Fibroblast of upper back skin (primary cell): ENCODE results near the gene CD93.
A peak's percentile ranks its signal among the peaks of the same experiment; 100 is the strongest.

ENCODE experiments used
- DNase-seq: peaks from one replicate; pipeline ENCODE4 v3.0.0-alpha.2; 2013

Gene CD93

DNA sequence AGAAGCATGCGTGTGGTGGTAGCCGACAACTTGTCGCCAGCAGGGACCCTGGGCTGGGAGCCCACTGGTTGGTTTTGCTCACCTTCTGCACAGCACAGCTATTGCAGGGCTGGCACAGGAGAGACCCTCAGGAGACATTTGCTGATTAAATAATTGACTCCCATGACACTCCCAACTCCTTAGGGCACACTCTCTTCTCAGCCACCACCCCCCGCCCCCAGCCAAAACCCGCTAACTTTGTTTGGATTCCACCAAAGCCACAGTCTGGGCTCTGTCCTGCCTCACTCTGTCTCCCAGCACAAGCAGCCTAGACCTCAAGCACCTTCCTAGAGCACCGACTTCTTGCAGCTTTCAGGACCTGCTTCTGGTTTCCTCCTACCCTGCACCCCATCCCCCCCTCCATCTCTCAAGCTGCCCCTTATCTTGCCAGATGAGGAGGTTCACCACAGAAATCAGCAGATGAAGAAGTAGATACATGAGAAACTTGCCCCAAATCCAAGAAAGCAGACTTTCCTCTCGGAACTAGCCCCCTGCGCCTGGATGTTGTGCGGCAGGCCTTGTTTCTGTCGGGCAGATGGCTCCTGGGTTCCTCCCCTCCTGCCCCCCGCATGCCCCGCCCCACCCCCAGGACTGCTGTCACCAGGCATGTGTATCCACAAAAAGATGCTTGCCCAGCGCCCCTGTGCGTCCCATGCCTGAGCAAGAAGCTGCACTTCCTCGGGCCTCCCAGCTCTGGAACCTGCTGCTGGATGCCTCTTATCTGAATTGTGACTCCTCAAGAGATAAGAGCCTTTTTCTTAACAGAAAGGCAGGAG is 35.0 kb upstream of the CD93 start:
- no peak for DNase-seq

DNA sequence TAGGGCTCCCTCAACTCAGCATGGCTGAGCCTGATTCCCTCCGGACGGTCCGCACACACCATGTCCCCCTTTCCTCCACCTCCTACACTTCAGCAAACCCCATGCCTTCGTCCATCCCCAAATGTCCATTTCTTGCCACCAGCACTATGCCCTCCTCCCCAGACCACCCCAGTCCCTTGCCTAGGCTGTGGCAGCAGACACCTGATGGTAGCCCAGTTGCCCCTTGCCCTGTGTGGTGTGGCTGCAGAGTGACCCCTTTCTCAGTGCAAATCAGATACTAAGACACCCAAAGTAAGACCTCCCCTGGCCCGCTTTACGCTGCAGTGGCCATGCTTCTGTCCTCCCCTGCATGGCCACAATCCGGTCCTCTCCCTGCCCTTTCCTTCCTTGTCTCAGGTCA is 34.1 kb upstream of the CD93 start:
- DNase-seq, result no peak

DNA sequence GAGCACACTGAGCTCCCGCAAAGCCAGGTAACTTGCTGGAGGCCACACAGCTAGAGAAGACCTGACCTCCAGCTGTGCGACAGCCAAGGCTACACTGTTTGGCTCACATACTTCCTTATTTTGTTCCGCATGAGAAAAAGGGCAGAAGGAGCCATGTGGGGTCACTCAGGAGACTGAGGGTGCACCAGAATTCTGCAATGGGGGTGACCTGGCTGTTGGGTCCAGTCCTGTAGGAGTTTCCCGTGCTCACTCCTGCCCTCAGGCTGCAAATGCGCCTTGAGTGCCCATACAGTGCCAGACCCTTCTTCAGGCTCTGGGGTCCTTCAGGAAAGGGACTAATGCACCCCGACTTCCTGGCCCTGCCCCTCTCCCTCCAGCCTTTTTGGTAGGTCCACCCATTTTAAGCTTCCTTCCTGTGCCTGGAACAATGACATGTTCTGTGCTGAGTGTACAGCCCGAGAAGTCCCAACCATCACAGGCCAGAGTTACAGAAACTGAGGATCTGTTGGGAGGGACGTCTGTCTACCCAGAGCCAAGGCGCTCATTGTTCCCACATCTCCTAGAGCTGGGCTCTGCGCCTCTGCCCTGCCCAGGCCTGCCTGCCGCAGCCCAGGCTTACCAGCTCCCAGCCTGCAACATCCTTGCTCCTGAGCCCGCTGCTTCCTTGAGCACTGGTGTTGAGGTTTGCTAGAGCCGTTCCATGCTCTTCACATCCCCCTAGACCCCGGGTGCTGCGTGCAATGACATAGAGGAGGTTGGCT is 33.5 kb upstream of the CD93 start:
- DNase-seq, result no peak

DNA sequence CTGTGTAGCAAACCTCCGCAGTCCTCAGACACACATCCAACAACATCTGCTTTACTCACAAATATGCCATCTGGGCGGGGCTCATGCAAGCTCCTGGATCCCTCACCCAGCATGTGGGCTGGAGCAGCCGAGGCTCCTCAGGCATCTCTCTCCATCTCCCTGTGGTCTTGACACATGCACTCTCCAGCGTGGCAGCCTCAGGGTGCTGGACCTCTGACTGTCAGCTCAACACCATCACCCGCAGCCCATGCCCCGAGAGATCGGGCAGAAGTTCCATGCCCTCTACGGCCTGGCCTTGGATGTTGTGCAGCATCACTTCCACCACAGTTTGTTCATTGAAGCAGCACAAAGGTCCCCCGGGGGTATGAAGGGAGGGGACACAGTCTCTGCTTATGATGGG is 32.6 kb upstream of the CD93 start:
- no peak for DNase-seq

DNA sequence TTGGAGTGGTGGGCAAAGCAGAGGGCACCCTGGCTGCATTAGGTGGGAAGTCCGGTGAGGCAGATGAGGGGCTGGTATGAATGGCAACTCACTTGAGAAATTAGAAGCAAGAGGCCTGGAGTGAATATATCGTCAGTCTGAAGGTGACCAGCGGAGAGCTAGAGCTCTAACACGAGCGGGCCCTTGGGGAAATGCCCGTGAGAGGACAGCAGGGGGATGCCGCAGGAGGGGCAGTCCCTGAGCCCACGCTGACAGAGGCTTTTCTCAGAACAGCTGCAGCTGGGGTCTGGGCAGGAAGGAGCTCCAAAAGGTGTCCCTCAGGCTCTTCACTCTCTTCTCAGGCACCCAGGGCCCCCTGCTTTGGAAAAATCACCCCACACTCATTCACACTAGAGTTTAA is 32.0 kb upstream of the CD93 start:
- no peak for DNase-seq

DNA sequence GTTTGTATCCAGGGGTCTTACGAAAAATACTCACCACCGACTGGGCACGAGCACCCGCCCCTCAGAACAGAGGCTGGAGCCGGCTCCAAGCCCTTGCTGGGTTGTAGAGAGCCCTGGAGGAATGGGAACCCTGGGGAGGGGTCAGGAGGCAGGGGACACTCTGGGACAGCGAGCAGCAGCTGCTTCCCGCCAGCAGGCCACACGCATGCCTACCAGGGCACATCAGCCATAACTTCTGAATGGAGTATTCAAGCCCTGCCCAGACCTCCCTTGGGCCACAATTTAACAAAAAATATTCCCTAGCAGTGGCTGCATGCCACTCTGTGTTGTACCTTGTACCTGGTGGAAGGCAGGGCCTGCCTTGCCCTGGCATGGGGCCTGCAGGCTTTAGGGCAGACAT is 31.6 kb upstream of the CD93 start:
- DNase-seq, result no peak

DNA sequence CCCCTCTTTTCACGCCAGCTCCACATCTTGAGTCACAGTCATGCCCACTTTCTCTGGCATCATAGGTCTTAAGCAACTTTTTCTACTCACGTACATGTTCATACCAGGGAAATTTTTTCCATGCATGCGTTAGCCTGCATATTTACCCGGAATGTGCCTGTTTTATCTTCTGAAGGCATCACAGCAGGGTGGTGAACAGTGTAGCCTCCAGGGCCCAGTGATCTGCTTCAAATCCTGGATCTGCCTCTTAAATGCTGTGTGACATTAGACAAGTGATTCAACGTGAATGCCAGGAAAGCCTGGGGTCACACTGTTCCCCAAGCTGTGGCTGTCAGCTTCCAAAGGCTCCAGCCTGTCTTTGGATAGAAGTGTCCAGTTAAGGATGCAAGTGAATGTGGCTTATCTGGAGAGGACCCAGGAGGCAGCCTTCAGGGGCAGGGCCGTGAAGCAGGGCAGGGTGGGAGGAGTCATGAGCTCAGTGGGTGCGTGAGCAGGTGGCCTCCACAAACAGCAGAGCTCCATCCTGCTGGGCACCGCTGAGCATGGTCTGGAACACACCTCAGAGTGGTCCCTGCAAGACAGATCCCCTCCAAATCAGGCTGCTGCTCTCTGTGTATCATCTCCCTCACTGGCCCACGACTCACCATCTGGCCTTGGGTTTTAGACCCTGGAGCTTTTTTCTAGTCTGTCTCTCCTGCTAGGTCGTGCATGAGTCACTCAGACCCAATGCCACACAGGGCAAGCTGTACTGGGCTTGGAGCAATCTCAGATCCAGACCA is 30.4 kb upstream of the CD93 start:
- DNase-seq, result peak; percentile 32

DNA sequence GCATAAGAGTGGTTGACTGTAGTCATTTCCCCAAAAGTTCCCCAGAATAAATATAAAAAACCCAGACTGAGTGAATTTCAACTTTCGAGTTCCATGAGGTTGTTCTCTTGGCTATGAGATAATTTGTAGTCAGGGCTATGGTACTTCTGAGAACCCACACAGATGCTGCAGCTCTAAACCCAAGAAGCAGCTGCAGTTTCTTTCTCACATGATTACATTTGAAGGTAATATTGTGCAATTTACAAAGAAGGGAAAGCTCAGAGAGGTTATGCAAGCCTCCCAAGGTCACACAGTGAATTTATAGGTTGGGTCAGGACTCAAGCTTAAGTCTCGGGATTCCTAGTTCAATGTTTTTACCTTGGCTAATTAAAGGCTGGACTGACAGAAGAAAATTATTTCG is 29.7 kb upstream of the CD93 start:
- no peak for DNase-seq

DNA sequence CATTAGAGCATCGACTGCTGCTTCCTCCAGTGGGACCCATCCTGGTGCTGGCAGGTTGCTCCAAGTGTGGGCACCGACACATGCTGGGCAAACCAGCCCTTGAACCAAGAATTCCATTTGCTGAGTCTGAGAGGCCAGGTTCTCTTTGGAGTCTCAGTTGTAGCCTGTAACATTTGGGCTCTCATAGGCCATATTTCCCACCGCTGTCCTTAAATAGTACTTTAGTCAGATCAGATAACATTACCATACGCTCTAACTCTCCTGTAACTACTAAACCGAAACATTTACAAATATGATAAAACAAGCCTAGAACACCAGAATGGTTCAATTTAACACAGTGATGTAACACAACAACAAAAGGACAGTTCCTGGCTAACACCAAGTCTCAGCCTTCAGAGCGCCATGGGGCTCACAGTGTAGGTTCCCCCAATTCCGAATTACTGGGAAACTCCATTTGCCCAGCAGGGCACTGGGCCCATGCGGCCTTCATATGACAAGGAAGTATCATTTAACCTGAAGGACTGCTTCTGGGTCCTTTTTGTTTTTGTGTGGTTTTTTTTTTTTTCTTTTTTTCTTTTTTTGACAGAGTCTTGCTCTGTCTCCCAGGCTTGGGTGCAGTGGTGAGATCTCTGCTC is 28.4 kb upstream of the CD93 start:
- DNase-seq, result no peak

DNA sequence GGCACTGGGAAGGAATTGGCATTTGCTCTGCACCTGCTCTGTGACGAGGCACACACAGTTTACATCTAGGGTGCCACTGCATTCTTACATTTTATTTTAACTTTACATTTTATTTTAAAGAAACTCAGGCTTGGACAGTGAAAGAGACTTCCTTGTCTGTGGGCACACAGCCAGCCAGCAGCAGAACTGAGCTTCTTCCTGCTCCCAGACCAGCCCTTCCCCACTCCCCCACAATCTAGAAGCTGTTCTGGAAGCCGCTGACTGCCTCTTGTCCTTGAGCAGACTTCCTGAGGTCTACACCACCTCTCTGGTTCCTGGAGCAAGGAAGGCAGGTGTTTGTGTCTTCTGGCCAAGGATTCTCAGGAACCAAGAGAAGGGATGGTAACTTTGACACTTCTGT is 27.9 kb upstream of the CD93 start:
- no peak for DNase-seq

DNA sequence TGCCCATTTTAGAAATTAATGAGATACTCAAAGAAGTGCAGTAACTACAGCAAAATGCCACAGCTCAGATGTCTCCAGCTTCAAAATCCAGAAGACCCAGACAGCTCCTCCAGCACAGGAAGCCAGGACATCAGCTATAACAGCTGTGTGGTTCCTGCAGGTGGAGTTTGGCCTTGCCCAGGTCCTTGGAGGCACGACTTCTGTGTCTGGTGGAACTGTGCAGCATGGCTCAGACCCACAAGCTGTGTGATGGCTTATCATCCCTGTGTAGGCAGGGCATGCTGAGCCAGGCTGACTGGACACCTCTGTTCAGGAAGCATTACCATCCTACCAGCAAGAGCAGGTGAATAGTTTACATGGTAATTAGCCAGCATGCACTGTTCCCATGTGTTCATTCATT is 26.5 kb upstream of the CD93 start:
- no peak for DNase-seq

DNA sequence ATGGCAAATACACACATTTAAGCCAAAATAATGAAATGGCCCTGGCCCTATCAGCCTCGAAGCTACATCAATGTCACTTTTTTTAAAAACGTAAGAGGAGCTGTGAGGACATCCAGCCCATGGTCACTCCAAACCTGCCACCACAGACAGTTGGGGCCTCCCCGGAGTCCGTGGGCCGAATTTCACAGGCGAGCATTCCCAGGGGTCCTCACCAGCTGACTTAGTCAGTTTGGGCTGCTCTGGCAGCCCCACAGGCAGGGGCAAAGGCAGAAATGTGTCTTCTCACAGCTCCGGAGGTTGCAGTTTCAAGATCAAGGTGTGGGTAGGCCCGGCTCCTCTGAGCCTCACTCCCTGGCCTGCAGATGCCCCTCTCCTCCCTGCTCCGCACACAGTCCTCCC is 25.8 kb upstream of the CD93 start:
- DNase-seq, result no peak

DNA sequence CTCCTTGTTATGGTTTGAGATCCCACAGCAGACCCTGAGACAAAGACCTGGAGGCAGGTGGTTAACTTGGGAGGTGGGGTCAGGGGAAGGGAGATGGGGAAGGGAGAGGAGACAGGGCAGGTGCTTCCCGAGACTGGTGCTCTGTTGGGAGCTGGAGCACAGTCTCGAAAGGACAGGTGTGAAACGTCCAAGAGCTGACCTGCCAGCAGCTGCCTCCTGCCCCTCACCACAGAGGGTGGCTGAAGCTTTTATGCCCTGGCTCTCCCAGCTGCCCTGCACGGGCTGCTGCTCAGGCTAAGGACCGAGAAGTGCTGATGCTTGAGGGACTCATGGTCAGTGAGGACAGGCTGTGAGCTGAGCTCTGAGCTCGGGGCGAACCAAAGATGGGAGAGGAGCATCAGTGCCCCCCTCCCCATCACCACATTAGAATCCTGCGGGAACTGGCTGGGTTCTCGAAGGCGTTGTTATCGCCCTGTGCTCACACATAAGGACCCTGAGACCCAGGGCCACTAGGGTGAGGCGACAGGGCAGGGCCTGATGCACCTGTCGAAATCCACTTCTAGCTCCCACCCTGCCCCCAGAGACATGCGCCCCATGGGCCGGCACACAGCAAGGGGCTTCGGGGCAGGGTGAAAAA is 25.3 kb upstream of the CD93 start:
- DNase-seq, result no peak

DNA sequence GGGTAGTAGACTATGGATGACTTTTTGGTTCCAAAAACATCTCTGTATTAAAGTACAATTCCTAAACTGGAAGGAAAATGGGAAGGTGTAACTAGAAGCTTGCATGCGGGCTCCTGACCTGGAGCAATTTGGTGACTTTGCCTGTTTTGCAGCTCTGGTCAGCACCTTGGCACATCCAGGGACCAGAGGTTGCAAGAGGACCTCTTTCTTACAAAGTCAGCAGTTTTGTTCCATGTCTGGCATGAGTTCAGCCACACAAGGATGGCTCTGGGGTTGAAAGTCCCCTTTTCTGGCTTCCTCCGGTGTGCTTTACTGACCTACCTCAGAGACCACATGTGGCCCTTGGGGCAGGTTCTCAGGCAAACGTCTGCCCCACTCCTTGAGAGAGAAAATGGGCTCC is 22.7 kb upstream of the CD93 start:
- DNase-seq, result no peak

DNA sequence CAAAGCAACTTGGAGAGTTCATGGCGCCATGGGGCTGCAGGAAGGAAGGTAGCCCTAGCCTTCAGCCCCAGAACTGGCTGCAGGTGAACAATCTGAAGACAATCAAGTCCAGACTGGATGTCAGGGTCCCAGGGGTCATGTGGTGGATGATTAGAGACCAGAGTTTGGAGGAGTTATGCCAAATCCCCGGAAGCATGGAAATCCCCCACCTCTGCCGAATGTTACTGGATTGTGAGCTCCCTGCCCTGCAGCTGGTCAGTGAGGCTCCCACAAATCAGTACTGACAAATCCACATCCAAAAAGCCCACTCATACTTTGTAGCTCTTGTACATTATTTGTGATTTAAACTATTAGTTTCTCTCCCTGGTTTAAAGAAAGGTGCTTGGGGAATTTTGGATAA is 21.3 kb upstream of the CD93 start:
- DNase-seq, result no peak

DNA sequence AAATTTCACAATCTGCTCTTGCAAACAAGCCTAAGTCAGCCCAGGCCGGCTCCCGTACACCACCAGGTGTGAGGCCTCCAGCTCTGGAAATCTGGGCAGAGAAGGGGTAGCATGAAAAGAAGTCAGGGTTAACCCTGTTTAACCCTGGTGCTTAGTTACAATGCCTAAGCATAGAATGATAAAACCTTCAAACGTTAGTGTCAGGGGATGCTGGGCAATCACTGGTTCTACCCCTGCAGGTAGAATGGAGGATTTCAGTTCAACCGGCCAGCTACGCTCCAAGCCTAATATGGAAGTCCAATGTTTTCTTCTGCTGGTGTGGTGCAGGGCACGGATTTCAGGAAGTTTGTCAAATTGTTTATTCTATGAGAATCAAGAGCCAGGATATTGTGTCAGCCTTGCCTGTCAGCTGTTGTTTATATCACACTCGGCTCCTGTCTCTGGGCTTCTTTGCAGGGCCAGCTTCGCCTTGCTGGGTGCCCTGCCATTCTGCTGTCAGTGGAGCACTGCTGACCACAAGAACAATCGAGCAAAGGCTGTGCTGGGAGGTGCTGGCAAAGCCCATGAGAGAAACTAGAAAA is 20.2 kb upstream of the CD93 start:
- no peak for DNase-seq

DNA sequence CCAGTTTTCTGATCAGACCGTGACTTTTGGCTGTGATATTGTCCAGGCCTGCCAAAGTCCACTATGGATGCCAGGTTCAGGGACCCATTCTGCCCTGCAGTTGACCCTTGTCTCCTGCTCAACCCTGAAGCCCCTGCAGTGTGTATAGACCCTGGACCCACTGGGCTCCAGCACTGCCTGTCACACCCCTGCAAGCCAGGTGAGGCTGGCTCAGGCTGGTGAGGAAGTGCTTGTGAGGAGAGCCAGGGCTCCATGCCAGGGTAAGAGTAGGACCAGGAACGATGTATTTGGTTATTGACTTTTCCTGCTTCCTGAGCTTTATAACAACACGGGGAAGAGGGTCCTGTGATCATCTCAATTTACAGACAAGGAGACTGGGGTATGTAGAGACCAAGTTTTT is 19.1 kb upstream of the CD93 start:
- DNase-seq, result no peak

DNA sequence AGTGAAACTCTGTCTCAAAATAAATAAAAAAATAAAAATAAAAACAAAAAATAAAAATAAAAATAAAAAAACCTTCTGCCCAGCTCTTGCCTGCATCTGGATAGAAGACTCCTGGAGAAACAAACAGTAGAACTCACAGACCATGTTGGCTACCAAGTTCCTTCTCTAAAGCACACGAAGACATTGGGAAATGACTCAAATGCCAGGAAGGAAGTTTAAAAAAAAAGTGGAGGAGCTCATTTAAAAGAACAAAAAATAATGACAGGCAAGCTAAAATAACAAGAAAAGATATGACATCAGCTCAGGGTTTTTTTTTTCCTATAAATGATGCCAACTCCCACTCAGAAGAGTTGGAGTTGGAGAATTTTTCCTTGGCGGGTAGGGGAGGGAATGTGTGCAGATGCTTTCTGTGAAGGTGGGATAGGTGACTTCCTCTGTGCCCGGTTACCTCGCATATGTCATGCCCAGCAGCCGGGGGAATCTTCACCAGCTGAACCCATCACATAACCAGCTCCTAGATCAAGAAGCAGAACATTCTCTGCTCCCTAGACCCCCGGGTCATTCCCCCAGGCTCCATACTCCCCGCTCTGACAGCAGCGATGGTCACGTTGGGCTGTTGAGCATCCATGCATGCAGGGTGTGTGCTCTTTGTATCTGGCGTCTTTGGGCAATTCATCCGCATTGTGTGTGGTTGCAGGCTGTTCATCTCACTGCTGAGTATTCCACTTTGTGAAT is 17.3 kb upstream of the CD93 start:
- no peak for DNase-seq

DNA sequence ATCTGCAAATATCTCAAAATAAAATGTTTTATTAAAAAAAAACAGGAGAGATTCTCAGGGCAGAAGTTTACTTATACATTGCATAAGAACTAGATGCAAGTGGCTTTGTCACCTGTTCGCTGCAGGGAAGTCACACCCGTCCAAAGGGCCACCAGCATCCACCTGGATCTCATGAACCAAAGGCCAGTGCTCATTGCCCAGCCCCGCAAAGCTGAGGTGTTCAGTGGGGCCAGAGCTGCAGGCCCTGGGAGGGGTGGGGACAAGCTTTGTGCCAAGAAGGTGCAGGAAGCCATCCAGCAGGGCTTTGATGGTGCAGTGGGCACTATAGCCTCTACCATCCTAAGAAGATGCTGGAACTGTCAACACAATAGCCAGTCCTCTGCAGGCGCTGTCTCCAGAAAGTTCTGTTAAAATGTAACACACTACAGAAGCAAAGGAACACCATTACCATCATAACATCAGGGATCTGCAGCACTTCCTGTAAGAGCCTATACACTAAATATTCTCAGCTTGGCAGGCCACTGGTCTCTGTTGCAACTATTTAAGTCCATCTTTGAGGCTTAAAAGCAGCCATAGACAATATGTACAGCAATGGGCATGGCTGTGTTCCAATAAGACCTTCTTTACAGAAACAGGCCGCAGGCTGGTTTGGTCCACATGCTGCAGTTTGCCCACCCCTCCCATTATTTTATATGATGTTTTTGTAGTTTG is 15.7 kb upstream of the CD93 start:
- no peak for DNase-seq

DNA sequence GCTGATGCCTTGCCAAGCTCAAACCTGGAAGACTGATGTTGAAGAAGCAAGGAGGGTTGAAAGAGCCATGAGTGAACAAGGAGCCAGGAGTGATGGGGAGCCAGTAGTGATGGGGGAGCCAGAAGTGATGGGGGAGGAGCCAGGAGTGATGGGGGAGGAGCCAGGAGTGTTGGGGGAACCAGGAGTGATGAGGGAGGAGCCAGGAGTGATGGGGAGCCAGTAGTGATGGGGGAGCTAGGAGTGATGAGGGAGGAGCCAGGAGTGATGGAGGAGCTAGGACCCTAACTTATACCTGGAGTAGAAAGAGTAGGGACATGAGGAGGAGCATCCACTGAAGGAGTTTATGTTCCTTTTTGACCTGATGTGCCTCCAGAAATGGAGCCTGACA is 14.6 kb upstream of the CD93 start:
- no peak for DNase-seq
